Astrocyte (in vitro differentiated cells and primary cell): Measurements from ENCODE around the gene SLC16A2.

Experiments used
- CTCF ChIP-seq: IDR thresholded peaks from 2 replicates; pipeline ENCODE4 v1.5.1; 2011; ENCODE audit warnings: low read depth, mild to moderate bottlenecking, inconsistent platforms, low read length, moderate library complexity; ENCODE audit not compliant: insufficient read depth
- EZH2 ChIP-seq: IDR thresholded peaks from 2 replicates; pipeline ENCODE4 v1.6.1; 2012; ENCODE audit warnings: mild to moderate bottlenecking, low read length, inconsistent platforms; ENCODE audit not compliant: insufficient read depth

GRCh38 chrX:74420196-74421035, 877 bp upstream of the SLC16A2 start:
- TF ChIP-seq CTCF (no peak), EZH2 (no peak)
